ENCODE measurements around the gene ERO1B.

Gene ERO1B

DNA sequence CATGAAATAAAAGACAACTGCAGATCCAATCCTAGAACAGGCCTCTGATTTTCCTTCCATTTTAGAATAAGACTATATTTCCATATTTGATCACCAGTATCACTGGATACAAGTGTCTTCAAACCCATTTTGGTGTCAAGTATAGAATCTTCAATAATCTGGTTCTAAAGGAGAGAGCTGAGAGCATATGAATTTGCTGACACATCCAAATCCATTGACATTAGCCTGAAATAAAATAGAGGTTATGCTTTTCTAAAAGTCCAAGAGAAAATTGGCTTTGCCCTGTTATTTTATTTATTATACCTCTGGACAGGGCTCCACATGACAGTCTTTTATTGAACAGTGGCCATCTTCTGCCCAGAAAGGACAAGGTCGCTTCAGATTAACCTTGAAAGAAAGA, 28.6 kb downstream of the ERO1B start:
- H3K9ac ChIP-seq = no peak overlapping the region
- no peak overlapping the region for H3K4me2 ChIP-seq
- H3K27ac ChIP-seq = no peak overlapping the region
- no peaks in the 10 kb centered on the region for H3K27me3 ChIP-seq
- no peak for TF ChIP-seq Cebpa-rat (IDR thresholded peaks at IDR 0.05)
- H3K36me3 ChIP-seq = peaks cover 37 to 85% (median 63%) of the 10 kb centered on the region in 11 experiments
- no peak overlapping the region for H3K4me3 ChIP-seq
- H3K9me3 ChIP-seq (replicated peaks in 1 of 11) = peaks cover 10 to 19% (median 14%) of the 10 kb centered on the region in 11 experiments
- H4K20me1 ChIP-seq = peaks cover 0 to 19% (median 0%) of the 10 kb centered on the region in 11 experiments; a peak in 4 of 22 replicates
- no peaks in the 10 kb centered on the region for H3K4me1 ChIP-seq

DNA sequence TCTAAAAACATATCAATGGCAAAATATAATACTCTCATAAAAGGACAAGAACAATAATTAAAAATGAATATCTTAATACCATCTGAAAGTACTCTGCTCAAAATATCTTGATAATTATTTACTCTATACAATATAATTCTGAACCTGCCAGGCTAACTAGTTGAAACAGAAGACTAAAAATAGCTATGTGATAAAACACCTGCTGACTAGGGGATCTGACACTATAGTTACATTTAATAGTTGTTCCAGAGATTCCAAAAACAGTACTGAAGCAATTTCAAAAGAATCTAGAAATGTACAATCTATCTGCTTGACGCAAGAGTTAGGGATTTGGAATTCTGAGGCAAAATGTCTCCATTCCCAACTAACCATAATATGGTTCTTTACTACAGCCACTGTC, 30.2 kb downstream of the ERO1B start:
- 0 out of 22 replicates have a peak, but pooled peaks cover 0 to 3% (median 0%) of the 10 kb centered on the region in 11 experiments for H3K9me3 ChIP-seq (replicated peaks in 1 of 11)
- H3K9ac ChIP-seq = no peak overlapping the region
- no peak overlapping the region for H3K27ac ChIP-seq
- H3K4me2 ChIP-seq = no peak overlapping the region
- peaks cover 0 to 19% (median 0%) of the 10 kb centered on the region in 11 experiments; a peak in 4 of 22 replicates for H4K20me1 ChIP-seq
- H3K4me3 ChIP-seq = no peak overlapping the region
- H3K27me3 ChIP-seq = no peaks in the 10 kb centered on the region
- TF ChIP-seq Cebpa-rat (IDR thresholded peaks at IDR 0.05) = no peak
- peaks cover 34 to 83% (median 63%) of the 10 kb centered on the region in 11 experiments for H3K36me3 ChIP-seq
- H3K4me1 ChIP-seq = no peaks in the 10 kb centered on the region

DNA sequence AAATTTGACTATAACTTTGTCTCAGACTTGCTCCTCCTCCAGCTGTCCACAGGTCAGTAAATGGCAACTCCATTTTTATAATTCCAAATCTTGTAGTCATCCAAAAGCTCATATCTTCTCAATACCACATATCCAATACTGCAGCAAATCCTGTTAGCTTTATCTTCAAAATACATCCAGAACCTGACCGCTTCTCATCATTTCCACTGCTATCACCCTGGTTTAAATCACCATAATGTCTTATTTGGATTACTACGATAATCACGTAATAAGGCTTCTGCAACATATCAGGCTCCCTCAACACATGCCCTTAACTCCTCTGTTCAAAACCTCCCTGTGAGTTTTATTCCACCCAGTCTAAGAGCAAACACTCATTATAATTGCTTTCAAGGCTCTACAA, 34.5 kb downstream of the ERO1B start:
- no peak for TF ChIP-seq Cebpa-rat (IDR thresholded peaks at IDR 0.05)
- no peaks in the 10 kb centered on the region for H3K4me1 ChIP-seq
- no peak overlapping the region for H3K9ac ChIP-seq
- H3K27me3 ChIP-seq = no peaks in the 10 kb centered on the region
- no peak overlapping the region for H3K4me3 ChIP-seq
- peaks cover 30 to 76% (median 60%) of the 10 kb centered on the region in 11 experiments; a peak in 21 of 22 replicates for H3K36me3 ChIP-seq
- H4K20me1 ChIP-seq = no peaks in the 10 kb centered on the region
- no peaks in the 10 kb centered on the region for H3K9me3 ChIP-seq (replicated peaks in 1 of 11)
- H3K4me2 ChIP-seq = no peak overlapping the region
- no peak overlapping the region for H3K27ac ChIP-seq

- no peak overlapping the region for H3K4me3 ChIP-seq
- no peak overlapping the region for H3K4me2 ChIP-seq
- TF ChIP-seq Cebpa-rat (IDR thresholded peaks at IDR 0.05) = no peak
- no peaks in the 10 kb centered on the region for H3K4me1 ChIP-seq
- no peaks in the 10 kb centered on the region for H4K20me1 ChIP-seq
- no peaks in the 10 kb centered on the region for H3K27me3 ChIP-seq
- peaks cover 42 to 76% (median 62%) of the 10 kb centered on the region in 11 experiments for H3K36me3 ChIP-seq
- no peak overlapping the region for H3K9ac ChIP-seq
- no peaks in the 10 kb centered on the region for H3K9me3 ChIP-seq (replicated peaks in 1 of 11)
- no peak overlapping the region for H3K27ac ChIP-seq
Measured at GRCh38 chr1:236242568-236242967, 39.2 kb downstream of the ERO1B start.

- H3K36me3 ChIP-seq = peaks cover 40 to 79% (median 59%) of the 10 kb centered on the region in 11 experiments
- no peaks in the 10 kb centered on the region for H4K20me1 ChIP-seq
- H3K4me3 ChIP-seq = no peak overlapping the region
- TF ChIP-seq Cebpa-rat (IDR thresholded peaks at IDR 0.05) = no peak
- no peaks in the 10 kb centered on the region for H3K9me3 ChIP-seq (replicated peaks in 1 of 11)
- H3K9ac ChIP-seq = no peak overlapping the region
- H3K4me1 ChIP-seq = no peaks in the 10 kb centered on the region
- no peak overlapping the region for H3K27ac ChIP-seq
- H3K4me2 ChIP-seq = no peak overlapping the region
- no peaks in the 10 kb centered on the region for H3K27me3 ChIP-seq
Measured at GRCh38 chr1:236240675-236241074, 41.1 kb downstream of the ERO1B start.

GRCh38 chr1:236239092-236239585, 42.6 kb downstream of the ERO1B start:
- Histone ChIP-seq H3K4me3 (no peak overlapping the region), H3K36me3 (peaks cover 44 to 90% (median 73%) of the 10 kb centered on the region in 11 experiments), H3K9ac (no peak overlapping the region)

GRCh38 chr1:236235116-236235515, 46.6 kb downstream of the ERO1B start:
- no peak overlapping the region for H3K27ac ChIP-seq
- no peaks in the 10 kb centered on the region for H3K9me3 ChIP-seq (replicated peaks in 1 of 11)
- TF ChIP-seq Cebpa-rat (IDR thresholded peaks at IDR 0.05) = no peak
- H3K36me3 ChIP-seq = peaks cover 27 to 98% (median 56%) of the 10 kb centered on the region in 11 experiments; a peak in 21 of 22 replicates
- no peaks in the 10 kb centered on the region for H3K27me3 ChIP-seq
- no peak overlapping the region for H3K4me3 ChIP-seq
- peaks cover 0 to 10% (median 0%) of the 10 kb centered on the region in 10 experiments; a peak in 1 of 20 replicates for H3K4me1 ChIP-seq
- no peaks in the 10 kb centered on the region for H4K20me1 ChIP-seq
- no peak overlapping the region for H3K9ac ChIP-seq
- H3K4me2 ChIP-seq = no peak overlapping the region

More at GRCh38 chr1:236239092-236239585, 42.6 kb downstream of the ERO1B start:
- peaks cover 0 to 5% (median 0%) of the 10 kb centered on the region in 10 experiments; a peak in 1 of 20 replicates for H3K4me1 ChIP-seq
- no peak for TF ChIP-seq Cebpa-rat (IDR thresholded peaks at IDR 0.05)
- no peak overlapping the region for H3K27ac ChIP-seq
- no peaks in the 10 kb centered on the region for H3K9me3 ChIP-seq (replicated peaks in 1 of 11)
- H4K20me1 ChIP-seq = no peaks in the 10 kb centered on the region
- no peaks in the 10 kb centered on the region for H3K27me3 ChIP-seq
- no peak overlapping the region for H3K4me2 ChIP-seq

DNA sequence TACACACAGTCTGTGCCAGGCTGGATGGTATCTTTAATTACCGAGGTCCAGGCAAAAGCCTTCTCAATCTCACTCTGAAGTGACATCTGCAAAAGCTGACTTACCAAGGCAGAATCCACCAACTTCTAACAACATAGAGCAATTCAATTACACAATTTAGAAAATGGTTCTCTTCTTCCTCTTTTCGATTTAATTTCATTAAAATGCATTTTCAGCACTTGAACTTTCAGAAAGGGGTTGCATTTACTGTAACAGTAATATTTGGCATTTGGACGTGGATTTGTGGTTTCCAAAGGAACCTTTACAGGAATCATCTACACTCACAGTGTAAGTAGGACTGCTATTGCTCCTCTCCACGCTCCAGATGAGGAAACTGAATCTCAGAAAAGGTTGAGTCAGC, 53.3 kb downstream of the ERO1B start:
- 0 out of 22 replicates have a peak, but pooled peaks of 1 of the 11 experiments have one; percentile 24 for TF ChIP-seq Cebpa-rat (IDR thresholded peaks at IDR 0.05)
- H3K36me3 ChIP-seq = peaks cover 19 to 93% (median 53%) of the 10 kb centered on the region in 11 experiments
- peak overlapping the region in 3 of 11 experiments; percentile 30 to 67 (median 54); a peak in 5 of 22 replicates for H3K4me2 ChIP-seq
- no peaks in the 10 kb centered on the region for H4K20me1 ChIP-seq
- no peak overlapping the region for H3K9ac ChIP-seq
- peaks cover 0 to 25% (median 0%) of the 10 kb centered on the region in 10 experiments; a peak in 6 of 20 replicates for H3K4me1 ChIP-seq
- H3K27ac ChIP-seq = peak overlapping the region in 3 of 11 experiments; percentile 3 to 43 (median 28); a peak in 4 of 22 replicates
- H3K9me3 ChIP-seq (replicated peaks in 1 of 11) = no peaks in the 10 kb centered on the region
- no peak overlapping the region for H3K4me3 ChIP-seq
- no peaks in the 10 kb centered on the region for H3K27me3 ChIP-seq

DNA sequence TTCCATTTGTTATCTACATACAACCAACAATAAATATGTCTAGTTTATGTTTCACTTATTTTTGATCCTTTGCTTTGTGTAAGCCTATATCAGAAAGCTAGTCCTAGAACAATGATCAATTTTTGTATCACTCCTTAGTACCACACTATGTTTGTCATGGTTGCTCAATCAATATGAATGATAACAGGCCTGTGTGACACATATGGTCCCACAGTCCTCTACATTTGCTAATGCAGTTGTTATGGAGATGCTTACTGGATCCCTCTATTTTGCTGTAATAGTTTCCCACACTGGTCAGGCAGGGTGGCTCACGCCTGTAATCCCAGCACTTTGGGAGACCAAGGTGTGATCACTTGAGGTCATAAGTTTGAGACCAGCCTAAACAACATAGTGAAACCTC, 59.1 kb downstream of the ERO1B start:
- no peaks in the 10 kb centered on the region for H3K27me3 ChIP-seq
- no peak overlapping the region for H3K27ac ChIP-seq
- no peaks in the 10 kb centered on the region; a peak in 2 of 22 replicates for H4K20me1 ChIP-seq
- H3K36me3 ChIP-seq = peaks cover 24 to 95% (median 63%) of the 10 kb centered on the region in 11 experiments
- H3K4me2 ChIP-seq = no peak overlapping the region
- H3K4me1 ChIP-seq = peaks cover 0 to 18% (median 0%) of the 10 kb centered on the region in 10 experiments; a peak in 4 of 20 replicates
- no peaks in the 10 kb centered on the region for H3K9me3 ChIP-seq (replicated peaks in 1 of 11)
- H3K9ac ChIP-seq = no peak overlapping the region
- H3K4me3 ChIP-seq = no peak overlapping the region
- no peak for TF ChIP-seq Cebpa-rat (IDR thresholded peaks at IDR 0.05)

- H3K27me3 ChIP-seq = no peaks in the 10 kb centered on the region
- H3K4me1 ChIP-seq = peaks cover 0 to 11% (median 0%) of the 10 kb centered on the region in 10 experiments; a peak in 3 of 20 replicates
- no peaks in the 10 kb centered on the region for H3K9me3 ChIP-seq (replicated peaks in 1 of 11)
- H4K20me1 ChIP-seq = no peaks in the 10 kb centered on the region; a peak in 2 of 22 replicates
- H3K4me2 ChIP-seq = no peak overlapping the region
- no peak overlapping the region for H3K27ac ChIP-seq
- no peak for TF ChIP-seq Cebpa-rat (IDR thresholded peaks at IDR 0.05)
- no peak overlapping the region for H3K4me3 ChIP-seq
- H3K36me3 ChIP-seq = peaks cover 19 to 95% (median 63%) of the 10 kb centered on the region in 11 experiments
- no peak overlapping the region for H3K9ac ChIP-seq
Measured at GRCh38 chr1:236220473-236220872, 61.3 kb downstream of the ERO1B start.

Measured in BLaER1 treated with 17β-estradiol and CSF1 and Interleukin-3, amounts not matched to agents 10 nM and 100 nM (cell line).